Loucy (cell line): ENCODE results near the gene PKP4.

Experiments used
- H2AFZ ChIP-seq: fragments of 200-600 bp; sonication (generic); 2 replicates; pipeline ENCODE4 v1.6.0; 2016; ENCODE audit warnings: antibody characterized with exemption, mild to moderate bottlenecking, low read length, moderate library complexity
- H3F3A ChIP-seq: fragments of 200-600 bp; 2 replicates; pipeline ENCODE4 v1.6.0; 2016; ENCODE audit warnings: antibody characterized with exemption, low read depth, mild to moderate bottlenecking
- H3K27me3 ChIP-seq: fragments of 200-600 bp; sonication (generic); 2 replicates; pipeline ENCODE4 v1.6.1; 2014; ENCODE audit warnings: low read length, mild to moderate bottlenecking; ENCODE audit not compliant: insufficient read depth, poor library complexity, severe bottlenecking
- H3K36me3 ChIP-seq: fragments of 200-600 bp; sonication (generic); 2 replicates; pipeline ENCODE4 v1.6.1; 2016; ENCODE audit warnings: low read length; ENCODE audit not compliant: insufficient read depth
- H3K4me1 ChIP-seq: fragments of 200-600 bp; sonication (generic); 2 replicates; pipeline ENCODE4 v1.5.1; 2014; ENCODE audit warnings: low read length, mild to moderate bottlenecking; ENCODE audit not compliant: insufficient read depth, poor library complexity, severe bottlenecking
- H3K4me2 ChIP-seq: fragments of 200-600 bp; sonication (generic); 2 replicates; pipeline ENCODE4 v1.6.0; 2014; ENCODE audit warnings: antibody characterized with exemption, low read length, low read depth, mild to moderate bottlenecking; ENCODE audit not compliant: poor library complexity, severe bottlenecking
- H3K4me3 ChIP-seq: fragments of 200-600 bp; sonication (generic); 2 replicates; pipeline ENCODE4 v1.5.1; 2014; ENCODE audit warnings: low read length, mild to moderate bottlenecking, mixed read lengths; ENCODE audit not compliant: poor library complexity, severe bottlenecking
- H3K79me2 ChIP-seq: fragments of 200-600 bp; sonication (generic); 2 replicates; pipeline ENCODE4 v1.6.1; 2014; ENCODE audit warnings: low read length; ENCODE audit not compliant: insufficient read depth
- H3K9ac ChIP-seq: fragments of 200-600 bp; sonication (generic); 2 replicates; pipeline ENCODE4 v1.6.0; 2014; ENCODE audit warnings: mild to moderate bottlenecking, low read depth, low read length, moderate library complexity; ENCODE audit not compliant: poor library complexity, severe bottlenecking
- H3K9me2 ChIP-seq: fragments of 200-600 bp; sonication (generic); replicated peaks from 2 replicates; pipeline ENCODE4 v1.6.1; 2016; ENCODE audit warnings: low read depth, low read length, mixed read lengths
- H3K9me3 ChIP-seq: fragments of 200-600 bp; sonication (generic); 2 replicates; pipeline ENCODE4 v1.6.1; 2014; ENCODE audit warnings: mild to moderate bottlenecking, antibody characterized with exemption, low read length, low read depth; ENCODE audit not compliant: insufficient read depth
- H4K20me1 ChIP-seq: fragments of 200-600 bp; sonication (generic); 2 replicates; pipeline ENCODE4 v1.6.0; 2014; ENCODE audit warnings: antibody characterized with exemption, low read length, mild to moderate bottlenecking; ENCODE audit not compliant: insufficient read depth, poor library complexity, severe bottlenecking
- EZH2phosphoT487 ChIP-seq: fragments of 200-600 bp; IDR thresholded peaks from 2 replicates; pipeline ENCODE4 v1.6.1; 2018; ENCODE audit warnings: antibody characterized with exemption, mild to moderate bottlenecking, moderate library complexity, borderline replicate concordance
- TF ChIP-seq, protein P1 (sequence below): fragments of 200-600 bp; sonication (generic); conservative IDR thresholded peaks from 2 replicates; pipeline ENCODE4 v1.5.1; 2014; ENCODE audit warnings: mild to moderate bottlenecking, antibody characterized with exemption, low read length

The PKP4 gene

GRCh38 chr2:158411748-158412147, 45.0 kb upstream of the PKP4 start:
- no peak overlapping the region for H2AFZ ChIP-seq
- H3K79me2 ChIP-seq, result no peaks in the 10 kb centered on the region
- no peaks in the 10 kb centered on the region for H3K9me2 ChIP-seq
- H4K20me1 ChIP-seq, result no peaks in the 10 kb centered on the region
- no peaks in the 10 kb centered on the region for H3K9me3 ChIP-seq
- H3K4me2 ChIP-seq, result no peak overlapping the region
- H3K4me3 ChIP-seq, result no peak overlapping the region
- H3F3A ChIP-seq, result no peaks in the 10 kb centered on the region
- TF ChIP-seq, protein P1, sequence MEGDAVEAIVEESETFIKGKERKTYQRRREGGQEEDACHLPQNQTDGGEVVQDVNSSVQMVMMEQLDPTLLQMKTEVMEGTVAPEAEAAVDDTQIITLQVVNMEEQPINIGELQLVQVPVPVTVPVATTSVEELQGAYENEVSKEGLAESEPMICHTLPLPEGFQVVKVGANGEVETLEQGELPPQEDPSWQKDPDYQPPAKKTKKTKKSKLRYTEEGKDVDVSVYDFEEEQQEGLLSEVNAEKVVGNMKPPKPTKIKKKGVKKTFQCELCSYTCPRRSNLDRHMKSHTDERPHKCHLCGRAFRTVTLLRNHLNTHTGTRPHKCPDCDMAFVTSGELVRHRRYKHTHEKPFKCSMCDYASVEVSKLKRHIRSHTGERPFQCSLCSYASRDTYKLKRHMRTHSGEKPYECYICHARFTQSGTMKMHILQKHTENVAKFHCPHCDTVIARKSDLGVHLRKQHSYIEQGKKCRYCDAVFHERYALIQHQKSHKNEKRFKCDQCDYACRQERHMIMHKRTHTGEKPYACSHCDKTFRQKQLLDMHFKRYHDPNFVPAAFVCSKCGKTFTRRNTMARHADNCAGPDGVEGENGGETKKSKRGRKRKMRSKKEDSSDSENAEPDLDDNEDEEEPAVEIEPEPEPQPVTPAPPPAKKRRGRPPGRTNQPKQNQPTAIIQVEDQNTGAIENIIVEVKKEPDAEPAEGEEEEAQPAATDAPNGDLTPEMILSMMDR, result no peak
- no peak for TF ChIP-seq EZH2phosphoT487
- no peaks in the 10 kb centered on the region for H3K36me3 ChIP-seq
- no peaks in the 10 kb centered on the region for H3K4me1 ChIP-seq
- H3K9ac ChIP-seq, result no peak overlapping the region
- H3K27me3 ChIP-seq, result no peaks in the 10 kb centered on the region

DNA sequence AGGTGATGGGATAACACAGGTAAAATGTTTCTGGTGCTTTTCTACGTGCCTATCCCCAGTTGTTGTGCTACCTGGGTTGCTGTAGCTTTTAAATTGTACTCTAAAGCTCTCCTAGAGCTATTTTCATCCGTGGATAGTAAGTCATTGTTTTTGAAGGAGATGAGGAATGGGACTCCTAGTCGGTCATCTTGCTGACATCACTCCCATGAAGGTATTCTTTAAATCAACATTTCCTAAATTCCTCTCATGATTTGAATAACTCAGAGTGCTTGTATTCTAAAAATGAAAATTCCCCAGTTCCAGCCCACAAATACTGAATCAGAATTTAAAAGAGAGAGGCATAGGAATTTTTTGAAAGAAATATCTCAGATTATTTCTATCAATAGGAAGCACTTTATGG, 44.5 kb upstream of the PKP4 start:
- TF ChIP-seq EZH2phosphoT487, result no peak
- TF ChIP-seq, protein P1, result no peak
- no peaks in the 10 kb centered on the region for H3K79me2 ChIP-seq
- H3F3A ChIP-seq, result no peaks in the 10 kb centered on the region
- no peaks in the 10 kb centered on the region for H3K9me3 ChIP-seq
- H3K36me3 ChIP-seq, result no peaks in the 10 kb centered on the region
- no peak overlapping the region for H3K4me2 ChIP-seq
- no peaks in the 10 kb centered on the region for H4K20me1 ChIP-seq
- H3K9ac ChIP-seq, result no peak overlapping the region
- no peak overlapping the region for H3K4me3 ChIP-seq
- no peaks in the 10 kb centered on the region for H3K9me2 ChIP-seq
- H3K27me3 ChIP-seq, result no peaks in the 10 kb centered on the region
- no peak overlapping the region for H2AFZ ChIP-seq
- H3K4me1 ChIP-seq, result no peaks in the 10 kb centered on the region

- Histone ChIP-seq H3K9me2 (0 out of 2 replicates have a peak, but pooled peaks cover under 1% of the 10 kb centered on the region), H3K4me2 (no peak overlapping the region), H3K4me3 (no peak overlapping the region), H3K9me3 (no peaks in the 10 kb centered on the region), H3K79me2 (no peaks in the 10 kb centered on the region), H3K4me1 (no peaks in the 10 kb centered on the region), H3K36me3 (no peaks in the 10 kb centered on the region), H3F3A (no peaks in the 10 kb centered on the region), H4K20me1 (no peaks in the 10 kb centered on the region), H3K27me3 (no peaks in the 10 kb centered on the region), H2AFZ (no peak overlapping the region), H3K9ac (no peak overlapping the region)
- no peak for TF ChIP-seq EZH2phosphoT487
- TF ChIP-seq, protein P1, result no peak
Measured at GRCh38 chr2:158413581-158413980, 43.2 kb upstream of the PKP4 start.
